Spleen (tissue), 11 donors: ENCODE results near the gene CUX1. TPM values are rescaled to one million over a fixed set of nuclear protein-coding genes. Genes with fewer than 3 reads are reported as not detected.
"Not testable (repeated sequence)": the region's sequence is repeated elsewhere in the genome, so short reads cannot be mapped to it uniquely, and the experiment has no call there.

Experiments
- DNase-seq: peaks from one replicate; pipeline ENCODE4 v3.0.0-alpha.2; 2020
- H3K27ac ChIP-seq, 8 donors: fragments of 200-600 bp; sonication (generic) in 7 of 8; 1 replicate in 4 of 8; 2 replicates in 4 of 8; pipeline versions ENCODE4 v1.5.0 to v1.8.0; 2016 to 2021; ENCODE audit warnings: inconsistent platforms in 4 of 8, mild to moderate bottlenecking in 4 of 8, moderate library complexity in 1 of 8
- H3K27me3 ChIP-seq, 7 donors: fragments of 200-600 bp; sonication (generic) in 6 of 7; replicated peaks in 1 of 7; 1 replicate in 4 of 7; 2 replicates in 3 of 7; pipeline versions ENCODE4 v1.5.0 to v1.8.0; 2016 to 2021; ENCODE audit warnings: inconsistent platforms in 3 of 7, mild to moderate bottlenecking in 1 of 7
- H3K36me3 ChIP-seq, 6 donors: fragments of 200-600 bp; sonication (generic) in 5 of 6; 1 replicate in 4 of 6; 2 replicates in 2 of 6; pipeline versions ENCODE4 v1.5.0 to v1.8.0; 2016 to 2021; ENCODE audit warnings: inconsistent platforms in 2 of 6
- H3K4me1 ChIP-seq, 6 donors: fragments of 200-600 bp; sonication (generic) in 5 of 6; 1 replicate in 3 of 6; 2 replicates in 3 of 6; pipeline versions ENCODE4 v1.5.0 to v1.8.0; 2016 to 2021; ENCODE audit warnings: inconsistent platforms in 3 of 6
- H3K4me3 ChIP-seq, 8 donors: fragments of 200-600 bp; sonication (generic) in 7 of 8; 1 replicate in 4 of 8; 2 replicates in 4 of 8; pipeline versions ENCODE4 v1.5.0 to v1.8.0; 2016 to 2021; ENCODE audit warnings: inconsistent platforms in 4 of 8, mild to moderate bottlenecking in 4 of 8, moderate library complexity in 2 of 8
- H3K9me3 ChIP-seq, 8 donors: fragments of 200-600 bp; sonication (generic) in 7 of 8; 1 replicate in 4 of 8; 2 replicates in 4 of 8; pipeline versions ENCODE4 v1.5.0 to v1.8.0; 2016 to 2021; ENCODE audit warnings: inconsistent platforms in 4 of 8
- POLR2A ChIP-seq, 3 donors: fragments of 450-650 bp; IDR thresholded peaks; one replicate each; pipeline ENCODE4 v1.5.1; 2017; ENCODE audit warnings: antibody characterized with exemption in 3 of 3, mild to moderate bottlenecking in 1 of 3
- POLR2AphosphoS5 ChIP-seq, 3 donors: sonication (generic); formaldehyde crosslinking; IDR thresholded peaks; one replicate each; pipeline ENCODE4 v1.5.1; 2017; ENCODE audit warnings: antibody characterized with exemption in 3 of 3
- WGBS, 5 donors: extraction: QIAGEN DNeasy Blood & Tissue Kit in 3 of 5; methylation state at CpG; one replicate each; pipeline versions ENCODE4 v1.1.5 to v1.1.7; 2013 to 2018; 5-methylcytosine and 5-hydroxymethylcytosine counted together
- intact Hi-C: fragments of 100-400 bp; cut with DNase I; formaldehyde crosslinking; loops from one replicate; pipeline ENCODE4 v1.15.0; 2023; ENCODE audit warnings: low total_unique reads
- polyA plus RNA-seq, 3 donors: library from polyadenylated mRNA; stranded (reverse); fragments of 200-250 nt; gene quantifications; one replicate each; pipeline ENCODE4 v1.2.1, GENCODE V29; 2013
- total RNA-seq, 7 donors: library from RNA; depleted of rRNA in 3 of 7; stranded (reverse); fragments of >200 nt in 3 of 7; fragmentation: NEBNext Ultra II Directional in 4 of 7; extraction: Animal tissue kit (Norgen Biotek cat#: 25700) in 4 of 7; gene quantifications; one replicate each; pipeline versions ENCODE4 v1.1.0 to v1.2.1, GENCODE V29; 2016 to 2021
- TF ChIP-seq, protein P1 (sequence below), 11 experiments: fragments of 200-600 bp in 7 of 11; fragments of 450-650 bp in 4 of 11; sonication (generic) in 4 of 11; IDR thresholded peaks in 8 of 11; conservative IDR thresholded peaks in 3 of 11; 1 replicate in 7 of 11; 2 replicates in 4 of 11; pipeline versions ENCODE4 v1.4.0 to v1.8.0; 2016 to 2021; ENCODE audit warnings: antibody characterized with exemption in 11 of 11, inconsistent platforms in 4 of 11, mild to moderate bottlenecking in 1 of 11
- donor health status: healthy with polysubstance abuse.
- donor health status: DM: no; HTN: no; CAD: no; lungs with moderate emphysema.
- donor health status: DM: no; HTN: no; CAD: no.
- donor health status: Bipolar disorder and iron deficiency.
- donor health status: healthy.
- donor health status: DM: no; HTN: no; CAD: no.
- donor health status: DM: yes; HTN: yes; CAD: no.

CUX1 gene
- total and polyA plus RNA-seq, 10 donors, result 9.1 to 95.8 (median 61.9) TPM

DNA sequence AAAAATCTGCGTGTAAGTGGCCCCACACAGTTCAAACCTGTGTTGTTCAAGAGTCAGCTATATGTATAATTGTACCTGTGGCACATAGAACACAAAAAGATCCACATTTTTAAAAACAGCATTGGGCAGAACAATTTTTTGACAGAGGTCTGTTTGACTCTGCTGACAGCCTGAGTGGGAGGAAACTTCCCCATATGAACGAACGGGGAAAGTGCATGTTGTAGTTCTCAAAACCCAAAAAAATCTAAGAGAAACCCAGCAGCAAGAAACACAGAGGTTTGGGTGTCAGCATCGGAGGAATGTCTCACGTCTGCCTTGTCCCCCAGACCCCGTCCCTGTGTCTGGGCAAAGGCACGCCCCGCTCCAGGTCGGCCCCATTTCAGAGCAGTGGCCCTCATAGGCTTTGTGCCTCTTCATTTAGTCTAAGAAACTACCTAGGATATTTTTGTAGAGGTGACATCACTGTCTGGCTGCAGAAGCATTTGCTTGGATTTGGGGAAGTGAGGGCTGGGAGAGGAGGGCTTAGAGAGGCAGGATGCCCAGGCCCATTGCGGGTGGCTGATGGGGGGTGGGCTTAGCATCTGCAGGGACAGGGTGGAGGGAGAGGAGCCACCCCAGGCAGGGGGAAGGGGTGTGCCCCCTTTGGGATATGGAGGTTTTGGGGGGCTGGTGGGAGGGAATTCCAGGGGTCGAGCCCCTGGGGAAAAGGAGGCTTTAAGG is 11.0 kb downstream of the CUX1 start:
- Histone ChIP-seq H3K36me3 (peaks cover 0 to 22% (median 0%) of the 10 kb centered on the region in 6 donors), H3K27ac (no peak overlapping the region), H3K27me3 (no peaks in the 10 kb centered on the region), H3K4me3 (no peak overlapping the region), H3K4me1 (peaks cover 0 to 45% (median 7%) of the 10 kb centered on the region in 6 donors), H3K9me3 (no peaks in the 10 kb centered on the region)
- intact Hi-C loops, result no loop called here
- no peak for DNase-seq
- WGBS, 5 donors, result 77 to 82% (median 81%) methylated on average over 11 of the region's 11 CpGs
- TF ChIP-seq POLR2AphosphoS5 (IDR thresholded peaks at IDR 0.05), result no peak
- no peak for TF ChIP-seq POLR2A (IDR thresholded peaks at IDR 0.05)
- TF ChIP-seq, protein P1, sequence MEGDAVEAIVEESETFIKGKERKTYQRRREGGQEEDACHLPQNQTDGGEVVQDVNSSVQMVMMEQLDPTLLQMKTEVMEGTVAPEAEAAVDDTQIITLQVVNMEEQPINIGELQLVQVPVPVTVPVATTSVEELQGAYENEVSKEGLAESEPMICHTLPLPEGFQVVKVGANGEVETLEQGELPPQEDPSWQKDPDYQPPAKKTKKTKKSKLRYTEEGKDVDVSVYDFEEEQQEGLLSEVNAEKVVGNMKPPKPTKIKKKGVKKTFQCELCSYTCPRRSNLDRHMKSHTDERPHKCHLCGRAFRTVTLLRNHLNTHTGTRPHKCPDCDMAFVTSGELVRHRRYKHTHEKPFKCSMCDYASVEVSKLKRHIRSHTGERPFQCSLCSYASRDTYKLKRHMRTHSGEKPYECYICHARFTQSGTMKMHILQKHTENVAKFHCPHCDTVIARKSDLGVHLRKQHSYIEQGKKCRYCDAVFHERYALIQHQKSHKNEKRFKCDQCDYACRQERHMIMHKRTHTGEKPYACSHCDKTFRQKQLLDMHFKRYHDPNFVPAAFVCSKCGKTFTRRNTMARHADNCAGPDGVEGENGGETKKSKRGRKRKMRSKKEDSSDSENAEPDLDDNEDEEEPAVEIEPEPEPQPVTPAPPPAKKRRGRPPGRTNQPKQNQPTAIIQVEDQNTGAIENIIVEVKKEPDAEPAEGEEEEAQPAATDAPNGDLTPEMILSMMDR (IDR thresholded peaks at IDR 0.05 in 8 of 11, conservative IDR thresholded peaks at IDR 0.05 in 3 of 11), result no peak

DNA sequence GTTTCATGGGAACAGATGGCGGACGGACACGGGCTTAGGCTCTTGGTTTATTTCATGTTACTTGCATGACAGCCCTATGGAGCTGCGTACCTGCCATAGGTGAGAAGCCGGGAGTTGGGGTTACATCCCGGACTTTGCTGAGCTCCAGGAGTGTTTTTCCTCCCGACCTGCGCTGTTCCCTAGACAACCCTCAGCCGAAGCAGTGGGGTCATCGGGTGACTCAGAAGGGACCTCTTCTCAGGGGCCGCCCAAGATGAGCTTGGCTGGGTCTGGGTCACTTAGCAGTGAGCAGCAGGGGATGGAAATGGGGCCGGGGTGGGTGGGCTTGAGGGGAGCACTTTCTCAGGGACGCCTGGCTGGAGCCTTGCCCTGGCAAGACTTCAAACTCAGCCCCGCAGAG is 11.9 kb downstream of the CUX1 start:
- DNase-seq, result no peak
- 95 to 96% (median 96%) methylated on average over 12 to 14 of the region's 14 CpGs for WGBS, 5 donors
- TF ChIP-seq POLR2A (IDR thresholded peaks at IDR 0.05) (no peak), POLR2AphosphoS5 (IDR thresholded peaks at IDR 0.05) (no peak)
- TF ChIP-seq, protein P1 (IDR thresholded peaks at IDR 0.05 in 8 of 11, conservative IDR thresholded peaks at IDR 0.05 in 3 of 11), result no peak
- Histone ChIP-seq H3K27ac (no peak overlapping the region), H3K27me3 (no peaks in the 10 kb centered on the region), H3K4me3 (no peak overlapping the region), H3K9me3 (no peaks in the 10 kb centered on the region), H3K4me1 (peaks cover 0 to 43% (median 2%) of the 10 kb centered on the region in 6 donors), H3K36me3 (peaks cover 0 to 22% (median 0%) of the 10 kb centered on the region in 6 donors)
- intact Hi-C loops, result no loop called here

DNA sequence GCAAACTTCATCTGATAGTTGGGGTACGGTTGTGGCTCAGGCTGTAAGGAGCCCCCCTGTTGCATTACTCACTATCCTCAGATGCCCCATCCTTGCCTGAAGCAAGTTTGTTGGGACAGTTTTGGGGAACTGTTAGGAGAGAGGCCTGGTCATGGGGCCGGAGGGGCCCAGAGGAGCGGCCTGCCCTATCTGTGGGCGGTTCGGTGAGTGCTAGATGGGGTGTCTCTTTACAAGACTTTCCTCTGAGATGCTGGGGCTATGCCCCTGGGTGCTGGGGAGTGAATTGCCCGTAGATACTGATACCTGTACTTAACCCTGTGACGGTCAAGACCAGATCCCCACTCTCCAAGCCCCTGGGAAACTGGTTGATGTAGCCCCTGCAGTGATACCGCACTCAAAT is 12.4 kb downstream of the CUX1 start:
- intact Hi-C loops, result no loop called here
- no peak for DNase-seq

DNA sequence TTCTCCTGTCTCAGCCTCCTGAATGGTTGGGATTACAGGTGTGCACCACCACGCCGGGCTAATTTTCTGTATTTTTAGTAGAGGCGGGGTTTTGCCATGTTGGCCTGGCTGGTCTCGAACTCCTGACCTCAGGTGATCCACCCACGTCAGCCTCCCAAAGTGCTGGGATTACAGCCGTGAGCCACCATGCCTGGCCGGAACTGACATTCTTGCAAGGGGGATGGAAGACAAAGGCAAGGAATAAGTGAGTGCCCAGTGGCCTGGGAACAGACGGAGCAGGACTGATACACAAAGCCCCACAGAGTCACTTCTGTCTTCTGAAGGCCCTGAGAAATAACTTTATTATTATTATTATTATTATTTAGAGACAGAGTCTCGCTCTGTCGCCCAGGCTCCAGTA is 14.0 kb downstream of the CUX1 start:
- intact Hi-C loops, H3K9me3 ChIP-seq, H3K4me3 ChIP-seq, H3K27ac ChIP-seq, DNase-seq, H3K27me3 ChIP-seq: not testable (repeated sequence)
- peaks cover 0 to 22% (median 0%) of the 10 kb centered on the region in 6 donors for H3K36me3 ChIP-seq
- WGBS, 5 donors, result 90 to 97% (median 95%) methylated on average over 10 of the region's 10 CpGs
- peaks cover 0 to 32% (median 0%) of the 10 kb centered on the region in 6 donors for H3K4me1 ChIP-seq

More for the DNA sequence above, 12.4 kb downstream of the CUX1 start:
- Histone ChIP-seq H3K27ac (no peak overlapping the region), H3K9me3 (no peaks in the 10 kb centered on the region), H3K4me3 (no peak overlapping the region), H3K27me3 (no peaks in the 10 kb centered on the region), H3K4me1 (peaks cover 0 to 39% (median 2%) of the 10 kb centered on the region in 6 donors), H3K36me3 (peaks cover 0 to 22% (median 0%) of the 10 kb centered on the region in 6 donors)
- WGBS, 5 donors, result 96 to 99% (median 98%) methylated on average over 6 to 8 of the region's 8 CpGs
- TF ChIP-seq POLR2A (IDR thresholded peaks at IDR 0.05), result no peak
- no peak for TF ChIP-seq POLR2AphosphoS5 (IDR thresholded peaks at IDR 0.05)
- TF ChIP-seq, protein P1 (IDR thresholded peaks at IDR 0.05 in 8 of 11, conservative IDR thresholded peaks at IDR 0.05 in 3 of 11), result no peak
